ENCODE results near the gene SLAMF1. TPM values are rescaled to one million over a fixed set of nuclear protein-coding genes. Genes with fewer than 3 reads are reported as not detected.

Gene SLAMF1
- total RNA-seq, 1 donor from 2014 or later: not detected

- no peak overlapping the region for H3K4me3 Mint-ChIP-seq (ENCODE audit: low read depth)
- no peaks in the 10 kb centered on the region for H3K9me3 Mint-ChIP-seq (ENCODE audit: low read depth)
- no peak for TF ChIP-seq CTCF (IDR thresholded peaks at IDR 0.05; ENCODE audit: unreplicated experiment)
- H3K27ac Mint-ChIP-seq: no peak overlapping the region
- DNase-seq (ENCODE audit: low spot score, unreplicated experiment): no peak
- no peaks in the 10 kb centered on the region for H3K27me3 Mint-ChIP-seq
- H3K36me3 Mint-ChIP-seq (ENCODE audit: insufficient read depth): no peaks in the 10 kb centered on the region
- H3K4me1 Mint-ChIP-seq (ENCODE audit: low read depth): peaks cover under 1% of the 10 kb centered on the region
Observed at GRCh38 chr1:160576390-160576789, 70.5 kb downstream of the SLAMF1 start.

DNA sequence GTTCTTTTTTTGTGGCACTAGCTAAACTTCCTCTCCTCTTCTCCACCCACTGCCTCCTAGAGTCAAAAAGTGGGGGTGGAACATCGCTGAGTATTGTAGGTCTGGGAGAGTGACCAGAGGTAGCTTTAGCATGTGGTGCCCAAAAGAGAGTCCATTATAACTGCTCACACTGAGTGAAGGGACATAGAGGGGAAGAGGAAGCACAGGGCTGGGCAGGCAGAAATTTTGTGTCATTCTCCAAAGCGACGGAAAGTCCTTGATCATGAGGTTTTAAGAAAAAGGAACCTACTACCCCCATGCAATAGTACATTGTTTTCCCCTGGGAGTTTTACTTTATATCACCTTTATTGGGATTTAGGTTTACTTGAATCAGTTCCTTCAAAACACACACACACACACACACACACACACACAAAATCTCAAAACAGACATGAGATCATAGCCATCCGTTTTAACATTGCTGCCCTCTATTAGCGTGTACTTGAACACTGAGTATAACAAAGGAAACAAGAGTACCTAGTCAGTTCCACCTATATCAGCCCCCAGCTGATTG, 71.7 kb downstream of the SLAMF1 start:
- no peak for TF ChIP-seq CTCF (IDR thresholded peaks at IDR 0.05; ENCODE audit: unreplicated experiment)
- no peaks in the 10 kb centered on the region for H3K27me3 Mint-ChIP-seq
- peaks cover 2% of the 10 kb centered on the region for H3K36me3 Mint-ChIP-seq (ENCODE audit: insufficient read depth)
- no peaks in the 10 kb centered on the region for H3K9me3 Mint-ChIP-seq (ENCODE audit: low read depth)
- DNase-seq (ENCODE audit: low spot score, unreplicated experiment): no peak
- H3K4me3 Mint-ChIP-seq (ENCODE audit: low read depth): no peak overlapping the region
- no peak overlapping the region for H3K27ac Mint-ChIP-seq
- H3K4me1 Mint-ChIP-seq (ENCODE audit: low read depth): no peaks in the 10 kb centered on the region

DNA sequence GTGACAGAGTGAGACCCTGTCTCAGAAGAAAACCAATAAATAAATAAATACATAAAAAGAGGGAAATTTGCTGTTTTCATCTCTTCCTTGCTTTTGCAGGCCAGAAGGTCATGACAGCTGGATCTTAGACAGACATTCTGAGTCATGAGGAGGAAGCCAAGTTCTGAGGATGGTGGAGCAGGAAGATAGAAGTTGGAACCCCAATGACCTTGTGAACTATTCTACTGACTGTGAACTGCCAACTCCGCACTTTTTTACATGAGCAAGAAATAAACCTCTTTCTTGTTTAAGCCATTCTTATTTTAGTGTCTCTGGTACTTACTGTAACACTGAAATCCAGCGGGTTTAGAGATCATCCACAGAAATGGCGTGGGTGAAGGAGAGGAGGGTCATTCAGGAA, 76.0 kb downstream of the SLAMF1 start:
- H3K27me3 Mint-ChIP-seq: no peaks in the 10 kb centered on the region
- no peak overlapping the region for H3K4me3 Mint-ChIP-seq (ENCODE audit: low read depth)
- H3K9me3 Mint-ChIP-seq (ENCODE audit: low read depth): no peaks in the 10 kb centered on the region
- H3K4me1 Mint-ChIP-seq (ENCODE audit: low read depth): no peaks in the 10 kb centered on the region
- H3K36me3 Mint-ChIP-seq (ENCODE audit: insufficient read depth): peaks cover 2% of the 10 kb centered on the region
- no peak for TF ChIP-seq CTCF (IDR thresholded peaks at IDR 0.05; ENCODE audit: unreplicated experiment)
- H3K27ac Mint-ChIP-seq: no peak overlapping the region
- DNase-seq (ENCODE audit: low spot score, unreplicated experiment): no peak

GRCh38 chr1:160569806-160570205, 77.0 kb downstream of the SLAMF1 start:
- Mint-ChIP-seq H3K4me3 (ENCODE audit: low read depth) (no peak overlapping the region), H3K36me3 (ENCODE audit: insufficient read depth) (peaks cover 2% of the 10 kb centered on the region), H3K27me3 (no peaks in the 10 kb centered on the region), H3K9me3 (ENCODE audit: low read depth) (peaks cover 3% of the 10 kb centered on the region), H3K27ac (no peak overlapping the region), H3K4me1 (ENCODE audit: low read depth) (no peaks in the 10 kb centered on the region)
- DNase-seq (ENCODE audit: low spot score, unreplicated experiment): no peak
- TF ChIP-seq CTCF (IDR thresholded peaks at IDR 0.05; ENCODE audit: unreplicated experiment): no peak

GRCh38 chr1:160567858-160568682, 78.8 kb downstream of the SLAMF1 start:
- Mint-ChIP-seq H3K36me3 (ENCODE audit: insufficient read depth) (peaks cover 2% of the 10 kb centered on the region), H3K27me3 (no peaks in the 10 kb centered on the region), H3K27ac (no peak overlapping the region), H3K4me1 (ENCODE audit: low read depth) (no peaks in the 10 kb centered on the region), H3K4me3 (ENCODE audit: low read depth) (no peak overlapping the region), H3K9me3 (ENCODE audit: low read depth) (peaks cover 6% of the 10 kb centered on the region)
- TF ChIP-seq CTCF (IDR thresholded peaks at IDR 0.05; ENCODE audit: unreplicated experiment): no peak
- DNase-seq (ENCODE audit: low spot score, unreplicated experiment): no peak
